Sigmoid colon (tissue), 4 donors: ENCODE results near the gene SF1.

Experiments used
- EP300 ChIP-seq, 4 donors: sonication (generic); formaldehyde crosslinking; IDR thresholded peaks; one replicate each; pipeline ENCODE4 v1.6.1; 2017; ENCODE audit warnings: antibody characterized with exemption in 4 of 4
- POLR2A ChIP-seq, 2 donors: fragments of 450-650 bp; IDR thresholded peaks; one replicate each; pipeline ENCODE4 v1.6.1; 2016; ENCODE audit warnings: antibody characterized with exemption in 2 of 2, mild to moderate bottlenecking in 2 of 2, moderate library complexity in 2 of 2
- POLR2AphosphoS5 ChIP-seq, 4 donors: sonication (generic); formaldehyde crosslinking; IDR thresholded peaks; one replicate each; pipeline ENCODE4 v1.6.1; 2017; ENCODE audit warnings: antibody characterized with exemption in 4 of 4
- TF ChIP-seq, protein P1 (sequence below), 4 experiments: fragments of 450-650 bp in 3 of 4; fragments of 200-600 bp in 1 of 4; IDR thresholded peaks; one replicate each; pipeline ENCODE4 v1.5.1; 2016 to 2019; ENCODE audit warnings: antibody characterized with exemption in 4 of 4, mild to moderate bottlenecking in 3 of 4, moderate library complexity in 2 of 4

DNA sequence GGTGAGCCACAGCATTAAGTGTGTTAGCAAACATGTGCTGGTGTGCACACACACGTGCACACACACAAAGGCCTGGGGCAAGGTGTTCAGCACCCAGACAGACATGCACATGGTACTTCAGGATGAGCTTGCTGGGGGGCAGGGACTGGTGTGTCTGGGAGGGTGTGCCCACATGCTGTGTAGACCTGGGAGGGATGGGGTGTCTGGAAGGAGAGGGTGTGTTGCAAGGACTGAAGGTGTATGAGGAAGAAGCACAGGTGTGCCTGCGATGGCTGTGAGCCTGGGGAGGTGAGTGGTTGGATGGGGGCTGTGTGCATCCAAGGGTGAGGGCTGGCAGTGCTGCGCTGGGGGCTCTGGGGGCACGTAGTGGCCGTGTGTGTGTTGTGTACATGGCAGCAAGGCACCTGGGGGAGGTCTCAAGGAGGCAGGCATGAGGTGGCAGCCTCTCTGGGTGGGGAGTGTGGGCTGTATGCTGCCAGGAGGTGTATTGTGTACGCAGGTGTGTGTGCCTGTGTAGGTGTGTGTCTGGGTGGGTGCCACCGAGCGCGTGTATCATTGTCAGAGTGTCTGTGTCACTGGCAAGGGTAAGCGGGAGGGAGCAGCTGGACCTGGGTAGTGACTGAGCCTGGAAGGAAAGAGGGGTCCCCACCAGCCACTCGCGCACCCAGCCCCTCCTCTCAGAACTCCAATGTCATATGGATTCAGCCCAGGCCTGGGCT, 57.5 kb downstream of the SF1 start:
- TF ChIP-seq, protein P1, sequence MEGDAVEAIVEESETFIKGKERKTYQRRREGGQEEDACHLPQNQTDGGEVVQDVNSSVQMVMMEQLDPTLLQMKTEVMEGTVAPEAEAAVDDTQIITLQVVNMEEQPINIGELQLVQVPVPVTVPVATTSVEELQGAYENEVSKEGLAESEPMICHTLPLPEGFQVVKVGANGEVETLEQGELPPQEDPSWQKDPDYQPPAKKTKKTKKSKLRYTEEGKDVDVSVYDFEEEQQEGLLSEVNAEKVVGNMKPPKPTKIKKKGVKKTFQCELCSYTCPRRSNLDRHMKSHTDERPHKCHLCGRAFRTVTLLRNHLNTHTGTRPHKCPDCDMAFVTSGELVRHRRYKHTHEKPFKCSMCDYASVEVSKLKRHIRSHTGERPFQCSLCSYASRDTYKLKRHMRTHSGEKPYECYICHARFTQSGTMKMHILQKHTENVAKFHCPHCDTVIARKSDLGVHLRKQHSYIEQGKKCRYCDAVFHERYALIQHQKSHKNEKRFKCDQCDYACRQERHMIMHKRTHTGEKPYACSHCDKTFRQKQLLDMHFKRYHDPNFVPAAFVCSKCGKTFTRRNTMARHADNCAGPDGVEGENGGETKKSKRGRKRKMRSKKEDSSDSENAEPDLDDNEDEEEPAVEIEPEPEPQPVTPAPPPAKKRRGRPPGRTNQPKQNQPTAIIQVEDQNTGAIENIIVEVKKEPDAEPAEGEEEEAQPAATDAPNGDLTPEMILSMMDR (IDR thresholded peaks at IDR 0.05): no peak
- TF ChIP-seq POLR2AphosphoS5 (IDR thresholded peaks at IDR 0.05) (no peak), POLR2A (IDR thresholded peaks at IDR 0.05) (no peak), EP300 (IDR thresholded peaks at IDR 0.05) (no peak)
